ENCODE data around the gene PPP2R2B.

The PPP2R2B gene

DNA sequence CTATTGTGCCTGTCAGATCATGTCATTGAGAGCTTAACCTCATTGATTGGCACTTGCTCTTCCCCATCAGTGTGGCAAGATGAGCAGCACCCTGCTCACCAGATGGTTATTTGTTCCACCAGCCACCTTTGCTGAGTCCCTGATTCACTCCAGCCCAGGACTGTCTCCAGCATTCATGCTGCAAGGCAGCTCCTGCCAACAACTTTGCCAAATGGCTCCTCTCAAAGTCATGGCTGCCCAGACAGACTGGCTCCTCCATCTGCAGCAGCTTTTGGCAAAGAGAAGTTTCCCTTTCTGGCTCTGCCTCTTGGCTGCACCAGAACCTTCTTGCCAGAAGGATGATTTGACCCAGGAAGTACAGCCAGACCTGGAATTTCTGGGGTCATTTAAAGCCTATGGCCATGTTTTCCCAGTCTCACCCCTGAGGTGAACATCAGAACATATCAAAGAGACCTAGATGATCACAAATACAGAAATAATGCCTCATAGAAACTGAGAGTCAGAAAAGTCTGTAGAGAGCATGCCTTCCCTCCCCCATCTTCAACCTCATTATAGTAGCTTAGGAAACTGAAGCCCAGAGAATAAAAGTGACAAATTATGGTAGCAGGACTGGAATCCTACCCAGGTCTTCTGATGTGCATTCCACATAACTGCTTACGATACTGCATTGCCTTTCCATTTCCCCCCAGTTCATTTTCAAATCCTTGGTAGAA lies 10.4 kb downstream of the PPP2R2B start:
- Mint-ChIP-seq H3K4me1 (peaks cover 15% of the 10 kb centered on the region), H3K9me3 (no peaks in the 10 kb centered on the region), H3K4me3 (no peak overlapping the region), H3K36me3 (no peaks in the 10 kb centered on the region), H3K27ac (no peak overlapping the region)
- no peak for DNase-seq (ENCODE audit: low spot score in 2 of 2)
- peak; percentile 51 for ATAC-seq

DNA sequence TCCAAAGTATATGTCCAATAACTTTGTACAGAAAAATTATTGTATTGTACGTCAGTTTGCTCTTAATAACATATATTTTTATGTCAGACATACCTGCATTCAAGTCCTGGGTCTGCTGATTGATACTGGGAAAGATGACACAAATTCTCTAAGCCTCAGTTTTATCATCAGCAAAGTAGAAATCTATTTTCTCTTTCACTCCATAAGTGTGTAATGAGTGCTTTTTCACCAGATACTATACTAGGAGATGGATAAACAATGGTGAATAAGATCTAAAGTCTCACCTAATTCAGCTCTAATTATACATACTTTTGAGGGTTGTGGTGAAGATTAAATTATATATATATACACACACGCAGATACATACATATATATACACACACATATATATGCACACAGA lies 12.3 kb downstream of the PPP2R2B start:
- H3K27ac Mint-ChIP-seq = no peak overlapping the region
- H3K36me3 Mint-ChIP-seq = peaks cover 7% of the 10 kb centered on the region
- H3K4me3 Mint-ChIP-seq = no peak overlapping the region
- no peaks in the 10 kb centered on the region for H3K9me3 Mint-ChIP-seq
- no peak for DNase-seq (ENCODE audit: low spot score in 2 of 2)
- peak; percentile 66 for ATAC-seq
- peaks cover 20% of the 10 kb centered on the region for H3K4me1 Mint-ChIP-seq

DNA sequence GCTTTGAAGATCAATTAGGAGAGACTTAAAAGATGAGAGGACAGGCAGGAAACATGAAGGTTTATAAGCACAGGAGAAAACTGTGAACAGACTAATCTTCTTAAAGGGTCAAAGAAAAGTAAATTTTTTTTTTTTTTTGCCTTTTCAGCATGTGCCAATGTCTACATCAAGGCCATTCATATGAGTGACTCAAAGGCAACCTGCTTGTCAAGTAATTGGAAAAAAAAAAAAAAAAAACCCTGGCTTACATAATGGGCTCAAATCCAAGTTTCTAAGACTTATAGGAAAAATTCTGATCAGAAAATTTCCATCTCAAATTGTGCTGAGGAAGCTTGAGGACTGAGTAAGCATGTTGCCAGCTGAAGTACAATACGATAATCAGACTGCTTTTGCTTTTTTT lies 15.9 kb downstream of the PPP2R2B start:
- Mint-ChIP-seq H3K9me3 (no peaks in the 10 kb centered on the region), H3K36me3 (peaks cover 11% of the 10 kb centered on the region), H3K4me1 (peaks cover 22% of the 10 kb centered on the region), H3K27ac (peak overlapping the region; percentile 60), H3K4me3 (no peak overlapping the region)
- ATAC-seq (no peak), DNase-seq (ENCODE audit: low spot score in 2 of 2) (no peak)

DNA sequence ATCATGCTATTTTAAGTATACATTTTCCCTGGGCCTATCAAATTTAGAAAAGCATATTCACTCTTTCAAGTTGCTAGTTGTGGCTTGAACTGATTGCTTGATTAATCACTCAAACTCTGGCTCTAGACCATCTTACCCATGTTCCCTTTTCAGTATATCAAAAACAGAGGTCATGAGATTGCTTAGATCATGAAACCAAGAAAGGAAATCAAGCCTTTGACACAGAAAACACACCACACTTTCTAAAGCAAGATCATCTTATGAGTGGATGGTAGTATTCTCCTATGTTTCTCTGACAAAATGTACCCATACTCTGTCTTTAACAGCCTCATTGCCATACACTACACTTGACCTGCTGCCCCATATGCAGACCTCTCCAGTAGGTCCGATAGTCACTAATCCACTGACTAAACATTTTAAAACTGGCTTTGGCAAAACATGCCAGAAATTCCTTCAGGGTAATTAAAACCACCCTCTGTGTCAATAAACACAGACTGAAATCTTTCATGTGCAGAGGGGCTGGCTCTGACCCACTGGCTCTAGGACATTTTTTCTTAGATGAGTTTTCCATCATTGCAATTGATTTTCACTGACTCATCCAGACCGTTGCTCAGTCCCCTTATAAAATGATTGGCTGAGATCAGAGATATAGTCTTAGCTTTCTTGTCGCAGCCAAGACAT lies 18.2 kb downstream of the PPP2R2B start:
- ATAC-seq (peak; percentile 92), DNase-seq (ENCODE audit: low spot score in 2 of 2) (no peak)
- no peak overlapping the region for H3K27ac Mint-ChIP-seq
- peaks cover 11% of the 10 kb centered on the region for H3K36me3 Mint-ChIP-seq
- no peaks in the 10 kb centered on the region for H3K9me3 Mint-ChIP-seq
- H3K4me1 Mint-ChIP-seq = peaks cover 16% of the 10 kb centered on the region
- no peak overlapping the region for H3K4me3 Mint-ChIP-seq

DNA sequence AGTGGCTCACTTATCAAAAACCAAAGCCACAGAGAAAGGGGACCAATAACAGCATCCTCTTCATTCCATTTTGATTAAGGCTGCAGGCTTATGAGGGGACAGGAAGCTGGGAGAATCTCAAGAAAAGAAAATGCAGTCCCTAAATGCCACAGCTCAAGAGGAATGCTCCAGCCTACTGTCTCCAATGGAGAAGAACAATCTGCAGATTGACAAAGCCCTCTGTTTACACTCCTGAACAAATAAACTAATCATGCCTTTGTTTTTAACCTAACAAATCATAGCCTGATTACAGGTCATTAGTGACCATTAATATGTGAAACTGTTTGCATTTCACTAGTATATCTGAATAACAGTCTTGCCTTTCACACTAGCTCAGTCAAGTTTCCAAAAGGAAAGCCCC lies 26.5 kb downstream of the PPP2R2B start:
- Mint-ChIP-seq H3K4me3 (no peak overlapping the region), H3K9me3 (no peaks in the 10 kb centered on the region), H3K4me1 (peaks cover 12% of the 10 kb centered on the region), H3K27ac (no peak overlapping the region), H3K36me3 (no peaks in the 10 kb centered on the region)
- DNase-seq (ENCODE audit: low spot score in 2 of 2) = no peak
- no peak for ATAC-seq

DNA sequence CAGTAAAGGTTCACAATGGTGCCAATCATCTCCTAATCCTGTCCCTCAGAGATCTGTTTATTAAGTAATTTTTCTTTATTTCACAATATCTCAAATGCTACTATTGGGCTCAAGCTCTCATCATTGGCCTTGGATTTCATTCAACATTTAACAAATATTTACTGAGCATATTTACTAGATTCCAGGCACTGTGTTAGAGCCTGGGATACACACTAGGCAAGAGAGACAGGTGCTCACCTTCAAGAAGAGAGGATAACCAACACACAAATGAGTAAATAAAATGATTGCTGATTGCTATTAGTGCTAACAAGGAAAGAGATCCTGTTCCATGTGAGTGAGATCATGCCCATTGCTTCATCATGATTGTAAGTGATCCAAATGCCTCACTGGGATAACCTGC lies 27.4 kb downstream of the PPP2R2B start:
- no peaks in the 10 kb centered on the region for H3K36me3 Mint-ChIP-seq
- DNase-seq (ENCODE audit: low spot score in 2 of 2) = no peak
- H3K9me3 Mint-ChIP-seq = no peaks in the 10 kb centered on the region
- no peak for ATAC-seq
- H3K4me3 Mint-ChIP-seq = no peak overlapping the region
- H3K4me1 Mint-ChIP-seq = peaks cover 12% of the 10 kb centered on the region
- H3K27ac Mint-ChIP-seq = no peak overlapping the region

DNA sequence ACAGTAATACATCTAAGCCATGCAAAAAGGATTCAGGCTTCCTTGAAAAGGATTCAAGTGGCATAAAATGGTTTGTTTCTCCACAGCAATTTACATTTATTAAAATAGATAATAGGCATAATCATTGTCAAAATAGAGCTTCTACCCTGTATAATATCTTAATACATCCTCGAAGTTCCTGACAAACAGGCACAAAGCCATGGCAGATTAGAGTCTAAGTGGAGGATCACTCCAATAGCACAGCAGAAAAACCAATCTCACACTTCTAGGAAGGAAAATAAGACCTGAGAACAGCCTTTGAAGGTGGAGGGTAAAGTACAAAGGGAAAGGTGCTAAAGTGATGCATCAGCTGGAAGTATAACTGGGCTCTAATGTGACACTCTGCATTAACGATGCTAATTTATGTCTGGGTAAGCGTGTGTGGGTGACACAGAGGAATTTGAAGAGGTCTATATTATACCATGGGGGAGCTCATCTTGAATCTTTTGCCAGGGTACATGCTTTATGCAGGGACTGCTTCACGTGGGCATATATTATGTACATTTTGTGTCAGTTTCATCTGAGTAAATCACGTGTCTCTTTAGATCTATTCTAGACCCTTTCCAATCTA lies 28.8 kb downstream of the PPP2R2B start:
- no peak for DNase-seq (ENCODE audit: low spot score in 2 of 2)
- no peak overlapping the region for H3K27ac Mint-ChIP-seq
- peaks cover 16% of the 10 kb centered on the region for H3K4me1 Mint-ChIP-seq
- H3K36me3 Mint-ChIP-seq = no peaks in the 10 kb centered on the region
- H3K9me3 Mint-ChIP-seq = no peaks in the 10 kb centered on the region
- no peak overlapping the region for H3K4me3 Mint-ChIP-seq
- no peak for ATAC-seq

DNA sequence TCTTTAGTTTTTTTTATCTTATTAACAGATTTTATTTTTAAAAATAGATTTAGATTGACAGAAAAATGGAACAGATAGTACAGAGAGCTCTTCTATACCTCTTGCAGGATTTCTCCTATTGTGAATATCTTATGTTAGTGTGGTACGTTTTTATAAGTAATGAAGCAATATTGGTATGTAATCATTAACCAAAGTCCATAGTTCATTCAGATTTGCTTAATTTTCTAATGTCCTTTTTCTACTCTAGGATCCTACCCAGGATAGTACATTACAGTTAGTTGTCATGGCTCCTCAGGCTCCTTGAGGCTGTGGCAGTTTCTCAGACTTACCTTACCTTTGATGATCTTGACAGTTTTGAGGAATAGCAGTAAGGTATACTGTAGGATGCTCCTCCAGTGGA lies 30.4 kb downstream of the PPP2R2B start:
- DNase-seq (ENCODE audit: low spot score in 2 of 2) (no peak), ATAC-seq (no peak)
- Mint-ChIP-seq H3K27ac (no peak overlapping the region), H3K4me3 (no peak overlapping the region), H3K36me3 (no peaks in the 10 kb centered on the region), H3K9me3 (no peaks in the 10 kb centered on the region), H3K4me1 (peaks cover 12% of the 10 kb centered on the region)

DNA sequence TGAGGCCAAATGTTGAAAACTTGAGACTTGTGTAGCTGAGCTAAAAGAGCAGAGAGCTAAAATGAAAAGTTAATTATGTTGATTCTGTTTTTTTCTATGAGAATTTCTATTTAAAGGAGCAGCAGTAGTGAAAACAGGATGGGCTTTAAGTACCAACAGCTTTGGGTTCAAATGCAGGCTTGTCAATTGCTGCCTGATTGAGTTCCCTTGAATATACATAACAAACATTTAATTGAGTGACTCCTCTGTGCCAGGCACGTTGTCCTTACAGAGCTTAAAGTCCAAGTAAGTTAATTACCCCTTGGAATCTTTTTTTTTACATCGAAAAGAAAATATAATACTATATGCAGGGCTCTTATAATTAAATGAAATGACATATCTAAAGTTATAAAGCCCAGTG lies 38.5 kb downstream of the PPP2R2B start:
- H3K27ac Mint-ChIP-seq = no peak overlapping the region
- H3K4me1 Mint-ChIP-seq = peaks cover 14% of the 10 kb centered on the region
- H3K4me3 Mint-ChIP-seq = no peak overlapping the region
- DNase-seq (ENCODE audit: low spot score in 2 of 2) = no peak
- ATAC-seq = no peak
- no peaks in the 10 kb centered on the region for H3K36me3 Mint-ChIP-seq
- H3K9me3 Mint-ChIP-seq = no peaks in the 10 kb centered on the region

DNA sequence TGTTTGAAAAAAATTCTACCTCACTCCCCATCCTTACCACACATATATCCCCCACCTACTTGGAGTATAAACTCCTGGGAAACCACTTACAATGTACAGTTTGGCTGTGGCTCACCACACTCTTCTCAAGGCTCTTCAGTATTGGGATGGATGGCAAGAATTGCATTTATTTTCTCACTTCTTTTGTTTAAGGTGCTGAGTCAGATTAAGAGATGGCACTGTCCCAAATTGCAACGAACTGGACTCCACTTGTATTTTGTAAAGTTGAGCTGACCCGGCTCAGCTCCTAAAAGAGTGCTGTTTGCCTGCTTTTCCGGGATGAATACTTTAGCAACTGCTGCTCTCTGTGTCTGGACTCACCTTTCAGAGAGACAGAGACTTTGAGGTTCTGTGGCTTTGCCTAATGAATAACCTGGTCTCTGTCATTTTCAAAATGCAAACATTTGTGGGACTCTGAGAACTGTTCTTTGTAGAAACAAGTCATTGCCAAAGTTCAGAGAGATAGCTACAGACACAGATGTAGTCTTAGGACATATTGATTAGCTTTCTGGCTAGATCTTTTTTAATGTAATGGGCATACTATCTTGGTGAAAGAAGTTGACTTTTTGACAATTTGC lies 42.2 kb downstream of the PPP2R2B start:
- H3K9me3 Mint-ChIP-seq = no peaks in the 10 kb centered on the region
- ATAC-seq (peak; percentile 26), DNase-seq (ENCODE audit: low spot score in 2 of 2) (no peak)
- no peaks in the 10 kb centered on the region for H3K36me3 Mint-ChIP-seq
- peaks cover 23% of the 10 kb centered on the region for H3K4me1 Mint-ChIP-seq
- H3K4me3 Mint-ChIP-seq = no peak overlapping the region
- no peak overlapping the region for H3K27ac Mint-ChIP-seq

DNA sequence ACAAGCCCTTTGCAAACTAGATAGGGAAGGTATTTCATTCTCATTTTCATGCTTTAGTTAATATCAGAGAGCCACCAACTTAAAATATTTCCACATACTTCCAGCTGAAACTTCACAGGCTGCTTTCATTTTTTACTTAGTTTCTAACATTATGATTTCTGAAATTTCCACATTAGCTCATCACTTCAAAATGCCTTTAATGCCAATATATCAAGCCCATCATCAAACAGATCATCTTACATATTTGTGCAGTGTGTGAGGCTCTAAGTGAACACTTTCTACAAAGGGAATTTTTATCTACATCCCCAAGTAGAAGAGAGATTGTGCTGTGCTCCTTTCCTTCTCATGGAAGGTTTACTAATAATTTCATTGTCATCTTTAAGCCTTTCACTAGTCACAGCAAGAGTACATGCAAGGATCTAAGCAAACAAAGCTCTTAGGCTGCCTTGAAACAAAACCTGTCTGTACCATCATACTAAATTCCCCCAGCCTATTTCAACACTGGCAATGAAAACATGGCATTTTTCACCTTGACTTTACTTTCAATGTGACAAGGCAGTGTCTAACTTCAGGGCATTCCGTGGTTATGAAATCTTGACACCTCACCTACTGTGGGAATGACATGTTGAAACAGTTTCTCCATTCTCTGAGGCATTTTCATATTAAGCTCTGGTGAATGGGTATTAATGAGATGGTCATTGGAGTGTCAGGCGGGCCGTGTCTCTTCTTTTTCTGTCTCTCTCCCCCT lies 45.4 kb downstream of the PPP2R2B start:
- no peak overlapping the region for H3K27ac Mint-ChIP-seq
- ATAC-seq (peak; percentile 49), DNase-seq (ENCODE audit: low spot score in 2 of 2) (no peak)
- no peak overlapping the region for H3K4me3 Mint-ChIP-seq
- no peaks in the 10 kb centered on the region for H3K9me3 Mint-ChIP-seq
- no peaks in the 10 kb centered on the region for H3K36me3 Mint-ChIP-seq
- peaks cover 21% of the 10 kb centered on the region for H3K4me1 Mint-ChIP-seq

DNA sequence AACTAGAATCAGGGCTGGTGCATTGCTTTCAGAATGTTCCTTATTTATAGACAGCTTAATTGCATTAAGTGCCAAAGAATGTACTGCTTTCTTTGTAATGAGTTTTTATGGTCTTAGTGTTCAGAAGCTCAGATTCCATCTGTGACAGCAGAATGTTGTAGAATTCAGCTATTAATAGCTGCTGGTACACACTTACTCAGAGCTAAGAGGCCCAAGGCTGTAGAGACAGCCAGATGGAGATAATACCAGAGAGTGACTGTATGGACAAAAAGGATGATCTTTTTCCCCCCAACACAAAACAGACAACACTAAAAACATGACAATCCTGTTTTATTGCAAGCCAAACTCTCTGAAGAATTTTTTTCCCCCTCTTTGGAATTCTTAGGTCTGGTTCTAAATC lies 50.2 kb downstream of the PPP2R2B start:
- H3K4me3 Mint-ChIP-seq = no peak overlapping the region
- ATAC-seq (no peak), DNase-seq (ENCODE audit: low spot score in 2 of 2) (no peak)
- peaks cover 7% of the 10 kb centered on the region for H3K4me1 Mint-ChIP-seq
- no peak overlapping the region for H3K27ac Mint-ChIP-seq
- H3K9me3 Mint-ChIP-seq = no peaks in the 10 kb centered on the region
- no peaks in the 10 kb centered on the region for H3K36me3 Mint-ChIP-seq

DNA sequence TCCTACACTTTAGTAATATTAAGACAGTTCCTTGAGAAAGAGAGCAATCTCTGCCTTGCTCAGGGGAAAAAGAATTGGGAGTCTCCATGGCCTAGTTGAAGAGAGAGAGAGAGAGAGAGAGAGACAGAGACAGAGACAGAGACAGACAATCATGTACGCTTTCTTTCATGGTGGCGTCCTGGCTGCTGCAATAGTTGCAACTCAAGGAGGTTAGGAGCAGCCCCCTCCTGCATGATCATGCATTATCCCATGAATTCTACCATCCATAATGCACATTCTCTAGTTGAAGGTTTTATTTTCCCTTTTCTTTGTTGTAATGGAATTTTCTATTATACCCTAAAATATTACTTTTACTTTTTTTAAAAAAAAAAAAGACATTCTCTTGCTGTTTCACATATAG lies 50.7 kb downstream of the PPP2R2B start:
- no peaks in the 10 kb centered on the region for H3K9me3 Mint-ChIP-seq
- no peak overlapping the region for H3K4me3 Mint-ChIP-seq
- H3K36me3 Mint-ChIP-seq = no peaks in the 10 kb centered on the region
- peaks cover 2% of the 10 kb centered on the region for H3K4me1 Mint-ChIP-seq
- no peak for ATAC-seq
- DNase-seq (ENCODE audit: low spot score in 2 of 2) = no peak
- H3K27ac Mint-ChIP-seq = no peak overlapping the region

DNA sequence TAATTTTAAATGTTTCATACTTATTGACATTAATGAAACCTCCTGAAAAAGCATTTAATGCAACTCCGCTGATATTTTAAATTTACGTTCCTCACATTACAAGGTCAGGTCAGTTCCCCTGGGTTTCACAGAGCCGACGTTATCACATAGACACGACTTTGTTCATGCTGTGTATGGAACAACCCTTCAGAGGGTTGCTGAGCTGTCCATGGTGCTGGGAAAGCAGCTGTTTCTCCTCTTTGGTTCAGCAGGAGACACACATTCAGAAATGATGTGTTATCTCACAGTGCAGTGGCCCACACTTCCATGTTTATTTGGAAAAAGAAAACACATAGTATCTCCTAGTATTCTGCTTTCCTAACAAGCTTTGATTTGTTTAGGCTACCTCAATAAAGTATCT lies 53.5 kb downstream of the PPP2R2B start:
- Mint-ChIP-seq H3K4me3 (no peak overlapping the region), H3K9me3 (no peaks in the 10 kb centered on the region), H3K36me3 (no peaks in the 10 kb centered on the region), H3K4me1 (no peaks in the 10 kb centered on the region), H3K27ac (no peak overlapping the region)
- no peak for DNase-seq (ENCODE audit: low spot score in 2 of 2)
- no peak for ATAC-seq

DNA sequence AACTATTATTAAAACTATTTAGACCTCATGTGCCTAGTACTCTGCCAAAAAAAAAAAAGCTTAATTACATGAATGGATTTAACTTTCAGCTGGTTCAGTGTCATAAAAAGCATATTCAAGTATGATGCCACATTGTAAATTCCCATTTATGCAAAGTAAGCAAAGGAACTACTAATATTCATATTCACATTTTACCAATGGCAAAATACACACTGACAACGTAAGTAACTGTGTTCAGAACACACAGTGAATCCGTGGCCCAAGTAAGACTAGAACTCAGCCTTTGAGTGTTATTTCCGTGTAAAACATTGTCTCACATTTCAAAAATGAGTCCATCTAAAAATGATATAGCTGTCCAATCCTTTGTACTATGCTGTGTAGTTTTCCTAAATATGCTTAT lies 56.8 kb downstream of the PPP2R2B start:
- no peak overlapping the region for H3K27ac Mint-ChIP-seq
- ATAC-seq (no peak), DNase-seq (ENCODE audit: low spot score in 2 of 2) (no peak)
- H3K9me3 Mint-ChIP-seq = no peaks in the 10 kb centered on the region
- peaks cover 6% of the 10 kb centered on the region for H3K4me1 Mint-ChIP-seq
- no peaks in the 10 kb centered on the region for H3K36me3 Mint-ChIP-seq
- H3K4me3 Mint-ChIP-seq = no peak overlapping the region
